Measurements from ENCODE around the gene MGMT. TPM values are rescaled to one million over a fixed set of nuclear protein-coding genes. Genes with fewer than 3 reads are reported as not detected.

Gene MGMT
- total RNA-seq, 1 experiment from 2014 or later = 11.5 TPM

DNA sequence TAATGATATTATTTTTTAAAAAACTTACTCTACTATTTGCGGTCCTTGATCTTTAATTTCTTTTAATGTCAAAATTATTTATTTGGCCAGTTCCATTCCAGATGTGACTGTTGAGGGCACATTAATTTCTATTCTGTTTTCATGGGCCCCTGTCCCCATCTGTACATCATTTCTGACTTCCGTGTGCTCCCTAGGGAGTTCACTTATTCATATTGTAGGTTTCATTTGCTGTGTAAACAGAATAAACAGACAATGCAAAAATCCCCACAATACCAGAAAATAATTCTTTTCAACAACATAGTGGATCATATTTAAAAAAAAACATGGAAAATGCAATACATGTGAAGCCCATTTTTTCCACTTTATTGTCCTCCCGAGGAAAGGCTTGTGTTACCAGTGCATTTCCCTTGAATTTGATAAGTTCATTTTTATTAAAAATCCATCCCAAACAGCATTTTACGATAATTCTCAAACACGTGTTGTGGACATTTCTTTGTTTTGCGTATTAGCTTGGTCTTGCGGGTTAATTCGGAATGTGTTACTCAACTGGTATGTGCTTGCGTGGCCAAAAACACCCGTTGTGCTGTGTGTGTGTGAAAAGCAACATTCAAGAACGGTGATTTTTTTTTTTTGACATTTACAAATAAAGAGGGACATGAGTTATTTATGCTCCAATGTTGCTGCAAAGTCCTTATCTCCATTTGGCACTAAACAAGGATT is 138.4 kb downstream of the MGMT start (continued):
- TF ChIP-seq REST (IDR thresholded peaks at IDR 0.05; ENCODE audit: low read depth) (no peak), EZH2phosphoT487 (IDR thresholded peaks at IDR 0.05; ENCODE audit: borderline replicate concordance) (no peak), FOSL1 (IDR thresholded peaks at IDR 0.05; ENCODE audit: low read depth) (no peak), ZFX (IDR thresholded peaks at IDR 0.05) (no peak), SRF (IDR thresholded peaks at IDR 0.05; ENCODE audit: low read depth) (no peak), JUND (IDR thresholded peaks at IDR 0.05) (no peak), TCF7L2 (IDR thresholded peaks at IDR 0.05; ENCODE audit: borderline replicate concordance, extremely low read depth, insufficient read depth, insufficient read length) (no peak)

DNA sequence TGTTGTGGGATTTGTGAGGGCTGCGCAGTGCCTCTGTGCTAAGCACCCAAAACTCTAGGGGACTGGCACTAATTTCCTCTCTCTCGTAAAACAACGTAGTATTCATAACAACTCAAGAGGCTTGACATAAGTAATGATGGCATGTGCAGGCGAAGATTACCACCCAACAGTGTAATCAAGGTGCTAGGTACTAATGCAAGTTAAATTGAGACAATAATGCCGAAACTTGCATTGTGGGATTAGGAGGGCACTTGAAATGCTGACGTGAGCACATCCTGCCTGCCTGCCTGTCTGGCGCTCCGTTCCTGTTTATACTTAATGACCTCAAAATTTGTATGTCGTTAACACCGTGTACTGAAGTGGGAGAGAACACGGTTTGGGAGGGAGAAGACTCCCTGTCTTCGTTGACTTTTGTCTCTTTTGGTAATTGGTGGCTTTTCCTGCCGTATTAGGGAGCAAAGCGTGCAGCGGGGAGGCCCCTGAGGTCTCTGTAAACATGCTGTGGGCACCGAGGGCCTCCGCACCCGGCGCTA is 139.0 kb downstream of the MGMT start:
- intact Hi-C loops (cut with micrococcal nuclease) = no loop called here
- H3K27me3 ChIP-seq (ENCODE audit: insufficient read depth, low read length) = no peaks in the 10 kb centered on the region
- no peaks in the 10 kb centered on the region for H3K9me2 ChIP-seq (ENCODE audit: insufficient read depth)
- ATAC-seq (no peak), DNase-seq (ENCODE audit: low read depth, low spot score) (no peak)
- H3K9me3 ChIP-seq (ENCODE audit: control insufficient read depth in 1 of 2, insufficient read depth in 1 of 2, low read depth in 1 of 2, low read length in 2 of 2) = no peaks in the 10 kb centered on the region
- POLR2A ChIA-PET = no interaction called here
- CTCF ChIA-PET = no interaction called here
- H3K27ac ChIP-seq (ENCODE audit: low read depth, low read length) = no peak overlapping the region
- no peaks in the 10 kb centered on the region for H3K36me3 ChIP-seq (ENCODE audit: control insufficient read depth in 1 of 2, insufficient read depth in 2 of 2, low read length in 2 of 2)
- BruUV-seq (replicated peaks) = no TSS peak
- H3K4me1 ChIP-seq (ENCODE audit: control insufficient read depth in 1 of 2, insufficient read depth in 2 of 2, low read length in 2 of 2) = no peaks in the 10 kb centered on the region
- no peak for TF ChIP-seq EZH2phosphoT487 (IDR thresholded peaks at IDR 0.05; ENCODE audit: borderline replicate concordance)
- no peak for TF ChIP-seq POLR2AphosphoS5 (IDR thresholded peaks at IDR 0.05; ENCODE audit: low read depth, low read length)
- TF ChIP-seq FOSL1 (IDR thresholded peaks at IDR 0.05; ENCODE audit: low read depth) = no peak
- TF ChIP-seq SP1 (IDR thresholded peaks at IDR 0.05; ENCODE audit: low read depth) = no peak
- TF ChIP-seq JUND (IDR thresholded peaks at IDR 0.05) = no peak
- RAD21 ChIA-PET (ENCODE audit: low non-redundant PET in 1 of 2, low total read pairs in 2 of 2, uncharacterized antibody in 2 of 2, unreplicated experiment in 2 of 2) = no interaction called here
- H3K4me2 ChIP-seq (ENCODE audit: low read length) = no peak overlapping the region
- no peak overlapping the region for H3K9ac ChIP-seq (ENCODE audit: low read length)
- no peaks in the 10 kb centered on the region for H3K79me2 ChIP-seq (ENCODE audit: insufficient read depth, low read length)
- H2AFZ ChIP-seq (ENCODE audit: low read depth, low read length, poor library complexity, severe bottlenecking) = no peak overlapping the region
- no peak overlapping the region for H3K4me3 ChIP-seq (replicated peaks in 1 of 2; ENCODE audit: low read depth in 1 of 2, low read length in 2 of 2)
- no peaks in the 10 kb centered on the region for H4K20me1 ChIP-seq (ENCODE audit: insufficient read depth)
